Liver (tissue), 9 donors: ENCODE results near the gene UBL4B. TPM values are rescaled to one million over a fixed set of nuclear protein-coding genes. Genes with fewer than 3 reads are reported as not detected.

Experiments
- DNase-seq: peaks from one replicate; pipeline ENCODE4 v3.0.0-alpha.2; 2017; ENCODE audit warnings: low spot score
- H3K27ac ChIP-seq, 2 donors: one replicate each; pipeline ENCODE4 v1.7.0; 2013; ENCODE audit warnings: inconsistent platforms in 2 of 2, low read length in 2 of 2, control low read depth in 1 of 2, low read depth in 1 of 2, mild to moderate bottlenecking in 1 of 2
- H3K27me3 ChIP-seq, 4 donors: one replicate each; pipeline versions ENCODE4 v1.6.1 to v1.7.0; 2013; ENCODE audit warnings: low read length in 3 of 4, inconsistent platforms in 1 of 4, mild to moderate bottlenecking in 1 of 4, moderate library complexity in 1 of 4; ENCODE audit not compliant: control insufficient read depth in 4 of 4, insufficient read depth in 4 of 4
- H3K36me3 ChIP-seq, 4 donors: one replicate each; pipeline versions ENCODE4 v1.6.1 to v1.7.0; 2013; ENCODE audit warnings: low read length in 3 of 4, mild to moderate bottlenecking in 3 of 4, low read depth in 1 of 4, moderate library complexity in 1 of 4; ENCODE audit not compliant: control insufficient read depth in 4 of 4, insufficient read depth in 3 of 4
- H3K4me1 ChIP-seq, 4 donors: one replicate each; pipeline versions ENCODE4 v1.6.1 to v1.7.0; 2013; ENCODE audit warnings: low read length in 3 of 4, mild to moderate bottlenecking in 3 of 4, moderate library complexity in 1 of 4; ENCODE audit not compliant: control insufficient read depth in 4 of 4, insufficient read depth in 4 of 4
- H3K4me3 ChIP-seq, 3 donors: one replicate each; pipeline versions ENCODE4 v1.6.1 to v1.7.0; 2013; ENCODE audit warnings: low read length in 3 of 3, control low read depth in 1 of 3, low read depth in 1 of 3, mild to moderate bottlenecking in 1 of 3
- H3K9ac ChIP-seq, 2 donors: one replicate each; pipeline ENCODE4 v1.7.0; 2013; ENCODE audit warnings: low read length in 2 of 2, mild to moderate bottlenecking in 2 of 2, moderate library complexity in 2 of 2, control low read depth in 1 of 2, low read depth in 1 of 2
- H3K9me3 ChIP-seq, 4 donors: one replicate each; pipeline versions ENCODE4 v1.6.1 to v1.7.0; 2013; ENCODE audit warnings: low read length in 3 of 4; ENCODE audit not compliant: control insufficient read depth in 4 of 4
- EGR1 ChIP-seq, 2 donors: IDR thresholded peaks; 2 replicates each; pipeline ENCODE4 v1.6.1; 2016 to 2018; ENCODE audit warnings: antibody characterized with exemption in 2 of 2, low read depth in 2 of 2
- FOXA1 ChIP-seq: IDR thresholded peaks from 2 replicates; pipeline ENCODE4 v1.6.1; 2016; ENCODE audit warnings: antibody characterized with exemption
- FOXA2 ChIP-seq: IDR thresholded peaks from 2 replicates; pipeline ENCODE4 v1.6.1; 2016; ENCODE audit warnings: antibody characterized with exemption
- GABPA ChIP-seq, 2 donors: IDR thresholded peaks in 1 of 2; conservative IDR thresholded peaks in 1 of 2; 2 replicates each; pipeline ENCODE4 v1.6.1; 2016; ENCODE audit warnings: antibody characterized with exemption in 2 of 2, mild to moderate bottlenecking in 1 of 2, moderate library complexity in 1 of 2
- HNF4A ChIP-seq, 2 donors: conservative IDR thresholded peaks; 2 replicates each; pipeline ENCODE4 v1.6.1; 2016; ENCODE audit warnings: antibody characterized with exemption in 2 of 2, mild to moderate bottlenecking in 2 of 2
- HNF4G ChIP-seq: IDR thresholded peaks from 2 replicates; pipeline ENCODE4 v1.6.1; 2016; ENCODE audit warnings: antibody characterized with exemption
- NR2F2 ChIP-seq: IDR thresholded peaks from 2 replicates; pipeline ENCODE4 v1.6.1; 2016; ENCODE audit warnings: antibody characterized with exemption
- RAD21 ChIP-seq, 2 donors: IDR thresholded peaks; 2 replicates each; pipeline ENCODE4 v1.6.1; 2016; ENCODE audit warnings: antibody characterized with exemption in 2 of 2, mild to moderate bottlenecking in 2 of 2
- SP1 ChIP-seq: IDR thresholded peaks from 2 replicates; pipeline ENCODE4 v1.6.1; 2018; ENCODE audit warnings: antibody characterized with exemption, mild to moderate bottlenecking
- YY1 ChIP-seq: IDR thresholded peaks from 2 replicates; pipeline ENCODE4 v1.6.1; 2016; ENCODE audit warnings: antibody characterized with exemption, mild to moderate bottlenecking
- WGBS: extraction: QIAGEN DNeasy Blood & Tissue Kit; methylation state at CpG from one replicate; pipeline ENCODE4 v1.1.7; 2013; 5-methylcytosine and 5-hydroxymethylcytosine counted together
- polyA plus RNA-seq, 2 donors: library from polyadenylated mRNA; stranded (reverse) in 1 of 2; unstranded in 1 of 2; fragments of 200-250 nt in 1 of 2; fragments of >200 nt in 1 of 2; fragmentation: Nextera tagmentation in 1 of 2; extraction: Ambion mirVana in 1 of 2; gene quantifications; one replicate each; pipeline versions ENCODE4 v1.2.1 to v1.2.3, GENCODE V29; 2013 to 2015
- total RNA-seq, 2 donors: library from RNA; depleted of rRNA; stranded (reverse); fragments of >200 nt; gene quantifications; one replicate each; pipeline ENCODE4 v1.2.3, GENCODE V29; 2014
- TF ChIP-seq, protein P1 (sequence below): fragments of 150-350 bp; IDR thresholded peaks from 2 replicates; pipeline ENCODE4 v1.5.1; 2017; ENCODE audit warnings: improper control_type of control experiment, low read depth, low read length; ENCODE audit not compliant: missing input control
- TF ChIP-seq, protein P2 (sequence below): IDR thresholded peaks from 2 replicates; pipeline ENCODE4 v1.6.1; 2016; ENCODE audit warnings: antibody characterized with exemption
- TF ChIP-seq, protein P3 (sequence below): IDR thresholded peaks from 2 replicates; pipeline ENCODE4 v1.6.1; 2016; ENCODE audit warnings: antibody characterized with exemption
- donor health status: healthy.
- donor health status: healthy.
- donor health status: healthy.
- donor health status: healthy.
- donor health status: healthy.

Gene UBL4B
- total and polyA plus RNA-seq, 4 donors = not detected

DNA sequence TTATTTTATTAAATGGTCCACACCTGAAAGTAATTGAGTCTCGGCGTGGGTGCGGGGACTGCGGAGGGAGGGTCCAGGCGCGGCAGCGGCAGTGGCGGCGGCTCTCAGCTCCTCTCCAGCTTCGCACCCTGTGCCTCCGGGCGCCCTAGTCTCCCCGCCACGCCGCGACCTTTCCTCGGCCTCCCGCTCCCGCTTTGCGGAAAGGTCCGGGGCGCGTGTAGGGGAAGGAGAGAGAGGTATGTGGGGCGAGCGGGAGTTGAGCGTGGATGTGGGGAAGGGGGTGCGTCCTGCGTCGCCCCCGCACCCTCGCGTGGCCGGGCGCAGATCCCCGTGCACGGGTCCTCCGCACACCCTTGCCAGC, 28.4 kb upstream of the UBL4B start (continued):
- TF ChIP-seq, protein P1, sequence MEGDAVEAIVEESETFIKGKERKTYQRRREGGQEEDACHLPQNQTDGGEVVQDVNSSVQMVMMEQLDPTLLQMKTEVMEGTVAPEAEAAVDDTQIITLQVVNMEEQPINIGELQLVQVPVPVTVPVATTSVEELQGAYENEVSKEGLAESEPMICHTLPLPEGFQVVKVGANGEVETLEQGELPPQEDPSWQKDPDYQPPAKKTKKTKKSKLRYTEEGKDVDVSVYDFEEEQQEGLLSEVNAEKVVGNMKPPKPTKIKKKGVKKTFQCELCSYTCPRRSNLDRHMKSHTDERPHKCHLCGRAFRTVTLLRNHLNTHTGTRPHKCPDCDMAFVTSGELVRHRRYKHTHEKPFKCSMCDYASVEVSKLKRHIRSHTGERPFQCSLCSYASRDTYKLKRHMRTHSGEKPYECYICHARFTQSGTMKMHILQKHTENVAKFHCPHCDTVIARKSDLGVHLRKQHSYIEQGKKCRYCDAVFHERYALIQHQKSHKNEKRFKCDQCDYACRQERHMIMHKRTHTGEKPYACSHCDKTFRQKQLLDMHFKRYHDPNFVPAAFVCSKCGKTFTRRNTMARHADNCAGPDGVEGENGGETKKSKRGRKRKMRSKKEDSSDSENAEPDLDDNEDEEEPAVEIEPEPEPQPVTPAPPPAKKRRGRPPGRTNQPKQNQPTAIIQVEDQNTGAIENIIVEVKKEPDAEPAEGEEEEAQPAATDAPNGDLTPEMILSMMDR = no peak
- no peak for TF ChIP-seq FOXA2

DNA sequence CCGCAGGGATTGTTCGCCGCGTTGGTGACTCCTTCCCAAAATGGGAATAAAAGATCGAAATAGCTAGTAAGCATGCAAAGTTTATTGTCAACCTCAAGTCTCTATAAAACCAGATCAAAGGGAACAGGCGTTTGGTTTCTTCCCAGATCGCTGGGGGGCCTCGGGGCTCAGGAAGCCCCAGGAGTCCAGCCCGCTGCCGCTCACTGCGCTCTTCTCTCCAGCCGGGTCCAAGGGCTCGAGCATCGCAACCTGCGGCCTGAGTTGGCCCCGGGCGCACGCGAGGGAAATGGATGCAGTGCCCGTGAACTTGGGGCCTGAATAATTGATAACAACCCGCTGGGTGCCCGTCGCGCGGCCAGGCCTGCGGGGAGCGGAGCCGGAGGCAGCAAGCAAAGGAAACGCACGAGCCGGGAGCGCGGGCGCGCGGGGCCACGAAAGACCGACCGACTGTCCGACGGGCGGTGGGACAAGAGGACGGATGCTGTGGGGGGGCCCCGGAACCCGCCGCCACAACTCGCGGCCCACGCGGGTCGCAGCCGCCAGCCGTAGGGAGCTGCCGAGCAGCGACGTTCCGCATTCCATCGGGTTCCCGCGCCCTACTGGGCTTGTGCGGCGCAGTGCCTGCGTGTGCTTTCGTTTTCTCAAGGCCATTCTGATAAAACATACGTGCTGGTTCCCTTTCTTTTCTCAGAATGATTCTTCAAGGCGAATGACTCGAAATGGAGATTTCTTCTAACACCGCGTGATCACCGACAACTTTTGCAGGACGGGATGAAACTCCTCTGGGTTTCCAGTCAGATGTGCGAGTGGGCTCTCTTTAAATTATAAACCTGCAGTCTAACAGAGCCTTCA, 27.8 kb upstream of the UBL4B start:
- H3K4me3 ChIP-seq = peak overlapping the region in 2 of 3 donors; percentile 64 to 70
- H3K9me3 ChIP-seq = no peaks in the 10 kb centered on the region
- TF ChIP-seq SP1 = no peak
- no peak for TF ChIP-seq FOXA2
- TF ChIP-seq FOXA1 = no peak
- no peak for TF ChIP-seq HNF4A (conservative IDR thresholded peaks at IDR 0.05)
- TF ChIP-seq YY1 = no peak
- WGBS = 5% methylated on average over 72 of the region's 72 CpGs
- no peak for DNase-seq
- no peak overlapping the region for H3K9ac ChIP-seq
- no peaks in the 10 kb centered on the region for H3K36me3 ChIP-seq
- peaks cover 0 to 3% (median 0%) of the 10 kb centered on the region in 4 donors for H3K27me3 ChIP-seq
- H3K4me1 ChIP-seq = peaks cover 3 to 20% (median 15%) of the 10 kb centered on the region in 4 donors
- H3K27ac ChIP-seq = no peak overlapping the region

DNA sequence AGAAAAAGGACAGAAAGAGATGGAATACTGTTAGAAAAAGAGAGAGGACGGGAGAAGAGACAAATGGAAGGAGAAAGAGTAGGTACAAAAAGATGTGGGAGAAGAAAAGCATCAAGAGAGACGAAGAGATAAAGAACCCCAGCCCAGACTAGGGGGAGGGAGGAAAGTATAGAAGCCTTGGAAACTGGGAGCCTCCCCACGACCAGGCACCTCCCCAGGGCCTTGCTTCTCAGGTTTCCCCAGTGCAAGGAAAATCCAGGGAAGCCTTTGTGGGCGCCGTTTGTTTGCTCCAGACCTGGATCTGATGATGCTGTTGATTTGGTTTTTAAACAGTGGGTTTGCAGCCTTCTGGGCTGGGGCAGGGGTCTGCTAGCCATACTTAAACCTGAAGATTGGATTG, 26.6 kb upstream of the UBL4B start:
- Histone ChIP-seq H3K4me3 (no peak overlapping the region), H3K9ac (no peak overlapping the region), H3K36me3 (no peaks in the 10 kb centered on the region), H3K9me3 (no peaks in the 10 kb centered on the region), H3K27me3 (peaks cover 0 to 3% (median 0%) of the 10 kb centered on the region in 4 donors), H3K4me1 (peaks cover 3 to 20% (median 15%) of the 10 kb centered on the region in 4 donors), H3K27ac (no peak overlapping the region)
- DNase-seq = no peak
- no peak for TF ChIP-seq HNF4G
- no peak for TF ChIP-seq GABPA (IDR thresholded peaks at IDR 0.05 in 1 of 2, conservative IDR thresholded peaks at IDR 0.05 in 1 of 2)
- no peak for TF ChIP-seq EGR1 (IDR thresholded peaks at IDR 0.05; ENCODE audit: low read depth in 2 of 2)
- no peak for TF ChIP-seq NR2F2
- TF ChIP-seq, protein P2, sequence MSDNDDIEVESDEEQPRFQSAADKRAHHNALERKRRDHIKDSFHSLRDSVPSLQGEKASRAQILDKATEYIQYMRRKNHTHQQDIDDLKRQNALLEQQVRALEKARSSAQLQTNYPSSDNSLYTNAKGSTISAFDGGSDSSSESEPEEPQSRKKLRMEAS = no peak
- 93% methylated on average over 5 of the region's 5 CpGs for WGBS

DNA sequence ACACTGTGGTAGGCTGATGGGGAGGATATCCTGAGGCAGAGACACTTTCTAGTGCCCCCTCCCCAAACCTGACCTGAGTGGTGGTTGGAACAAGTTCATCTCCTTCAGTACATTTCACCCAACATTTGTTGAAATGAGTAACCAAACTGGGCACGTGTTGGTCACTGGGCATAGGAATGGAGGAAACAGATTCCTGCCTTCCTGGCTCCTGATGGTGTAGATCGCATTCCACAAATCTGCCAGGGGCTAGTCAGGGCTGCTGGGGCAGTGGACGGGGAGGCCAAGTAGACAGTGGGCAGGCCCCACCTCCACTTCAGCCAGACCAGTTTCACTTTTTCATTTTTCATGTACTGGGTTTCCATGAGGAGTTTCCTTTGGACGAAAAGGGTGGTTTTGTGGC, 25.3 kb upstream of the UBL4B start:
- no peak for DNase-seq

More for the DNA sequence above, 25.3 kb upstream of the UBL4B start:
- Histone ChIP-seq H3K9ac (no peak overlapping the region), H3K36me3 (no peaks in the 10 kb centered on the region), H3K4me1 (peaks cover 3 to 20% (median 15%) of the 10 kb centered on the region in 4 donors), H3K27ac (no peak overlapping the region), H3K27me3 (peaks cover 0 to 3% (median 0%) of the 10 kb centered on the region in 4 donors), H3K9me3 (no peaks in the 10 kb centered on the region), H3K4me3 (no peak overlapping the region)
- 78% methylated on average over 4 of the region's 4 CpGs for WGBS
- TF ChIP-seq RAD21 (IDR thresholded peaks at IDR 0.05) (no peak), HNF4G (no peak), GABPA (IDR thresholded peaks at IDR 0.05 in 1 of 2, conservative IDR thresholded peaks at IDR 0.05 in 1 of 2) (no peak), HNF4A (conservative IDR thresholded peaks at IDR 0.05) (no peak), NR2F2 (no peak), FOXA1 (no peak)
- TF ChIP-seq, protein P3, sequence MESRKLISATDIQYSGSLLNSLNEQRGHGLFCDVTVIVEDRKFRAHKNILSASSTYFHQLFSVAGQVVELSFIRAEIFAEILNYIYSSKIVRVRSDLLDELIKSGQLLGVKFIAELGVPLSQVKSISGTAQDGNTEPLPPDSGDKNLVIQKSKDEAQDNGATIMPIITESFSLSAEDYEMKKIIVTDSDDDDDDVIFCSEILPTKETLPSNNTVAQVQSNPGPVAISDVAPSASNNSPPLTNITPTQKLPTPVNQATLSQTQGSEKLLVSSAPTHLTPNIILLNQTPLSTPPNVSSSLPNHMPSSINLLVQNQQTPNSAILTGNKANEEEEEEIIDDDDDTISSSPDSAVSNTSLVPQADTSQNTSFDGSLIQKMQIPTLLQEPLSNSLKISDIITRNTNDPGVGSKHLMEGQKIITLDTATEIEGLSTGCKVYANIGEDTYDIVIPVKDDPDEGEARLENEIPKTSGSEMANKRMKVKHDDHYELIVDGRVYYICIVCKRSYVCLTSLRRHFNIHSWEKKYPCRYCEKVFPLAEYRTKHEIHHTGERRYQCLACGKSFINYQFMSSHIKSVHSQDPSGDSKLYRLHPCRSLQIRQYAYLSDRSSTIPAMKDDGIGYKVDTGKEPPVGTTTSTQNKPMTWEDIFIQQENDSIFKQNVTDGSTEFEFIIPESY = no peak
